ENCODE measurements around the gene C1QTNF5. TPM values are rescaled to one million over a fixed set of nuclear protein-coding genes. Genes with fewer than 3 reads are reported as not detected.

Gene C1QTNF5
- total and polyA plus RNA-seq, 2 of the 8 experiments (the other 6 are each of a cell fraction or from before 2014, with no cell fraction given), result 2.2 to 2.7 TPM

DNA sequence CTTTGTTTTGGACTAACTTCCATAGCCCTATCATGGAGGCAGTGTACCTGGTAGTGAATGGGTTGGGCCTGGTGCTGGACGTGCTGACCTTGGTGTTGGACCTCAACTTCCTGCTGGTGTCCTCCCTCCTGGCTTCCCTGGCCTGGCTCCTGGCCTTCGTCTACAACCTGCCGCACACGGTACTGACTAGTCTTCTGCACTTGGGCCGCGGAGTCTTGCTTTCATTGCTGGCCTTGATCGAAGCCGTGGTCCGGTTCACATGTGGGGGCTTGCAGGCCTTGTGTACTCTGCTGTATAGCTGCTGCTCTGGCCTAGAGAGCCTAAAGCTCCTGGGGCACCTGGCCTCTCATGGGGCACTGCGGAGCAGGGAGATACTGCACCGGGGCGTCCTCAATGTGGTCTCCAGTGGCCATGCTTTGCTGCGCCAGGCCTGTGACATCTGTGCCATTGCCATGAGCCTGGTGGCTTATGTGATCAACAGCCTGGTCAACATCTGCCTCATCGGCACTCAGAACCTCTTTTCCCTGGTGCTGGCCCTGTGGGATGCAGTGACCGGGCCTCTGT, 5.5 kb downstream of the C1QTNF5 start (continued):
- TF ChIP-seq EZH2 (IDR thresholded peaks at IDR 0.05; ENCODE audit: low read depth, low read length, severe bottlenecking) (no peak), CTBP2 (IDR thresholded peaks at IDR 0.05; ENCODE audit: borderline replicate concordance, insufficient read depth, insufficient read length, low read length) (no peak), RXRA (IDR thresholded peaks at IDR 0.05; ENCODE audit: insufficient read depth, low read depth, low read length) (no peak), JUND (IDR thresholded peaks at IDR 0.05; ENCODE audit: low read length) (no peak), SP4 (IDR thresholded peaks at IDR 0.05; ENCODE audit: low read length) (no peak), ZNF274 (IDR thresholded peaks at IDR 0.05; ENCODE audit: borderline replicate concordance, extremely low read depth, low read length) (no peak), YY1 (IDR thresholded peaks at IDR 0.05; ENCODE audit: low read depth, low read length) (no peak)
- TF ChIP-seq, protein P1, sequence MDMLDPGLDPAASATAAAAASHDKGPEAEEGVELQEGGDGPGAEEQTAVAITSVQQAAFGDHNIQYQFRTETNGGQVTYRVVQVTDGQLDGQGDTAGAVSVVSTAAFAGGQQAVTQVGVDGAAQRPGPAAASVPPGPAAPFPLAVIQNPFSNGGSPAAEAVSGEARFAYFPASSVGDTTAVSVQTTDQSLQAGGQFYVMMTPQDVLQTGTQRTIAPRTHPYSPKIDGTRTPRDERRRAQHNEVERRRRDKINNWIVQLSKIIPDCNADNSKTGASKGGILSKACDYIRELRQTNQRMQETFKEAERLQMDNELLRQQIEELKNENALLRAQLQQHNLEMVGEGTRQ (IDR thresholded peaks at IDR 0.05; ENCODE audit: low read length), result no peak
- TF ChIP-seq, protein P2, sequence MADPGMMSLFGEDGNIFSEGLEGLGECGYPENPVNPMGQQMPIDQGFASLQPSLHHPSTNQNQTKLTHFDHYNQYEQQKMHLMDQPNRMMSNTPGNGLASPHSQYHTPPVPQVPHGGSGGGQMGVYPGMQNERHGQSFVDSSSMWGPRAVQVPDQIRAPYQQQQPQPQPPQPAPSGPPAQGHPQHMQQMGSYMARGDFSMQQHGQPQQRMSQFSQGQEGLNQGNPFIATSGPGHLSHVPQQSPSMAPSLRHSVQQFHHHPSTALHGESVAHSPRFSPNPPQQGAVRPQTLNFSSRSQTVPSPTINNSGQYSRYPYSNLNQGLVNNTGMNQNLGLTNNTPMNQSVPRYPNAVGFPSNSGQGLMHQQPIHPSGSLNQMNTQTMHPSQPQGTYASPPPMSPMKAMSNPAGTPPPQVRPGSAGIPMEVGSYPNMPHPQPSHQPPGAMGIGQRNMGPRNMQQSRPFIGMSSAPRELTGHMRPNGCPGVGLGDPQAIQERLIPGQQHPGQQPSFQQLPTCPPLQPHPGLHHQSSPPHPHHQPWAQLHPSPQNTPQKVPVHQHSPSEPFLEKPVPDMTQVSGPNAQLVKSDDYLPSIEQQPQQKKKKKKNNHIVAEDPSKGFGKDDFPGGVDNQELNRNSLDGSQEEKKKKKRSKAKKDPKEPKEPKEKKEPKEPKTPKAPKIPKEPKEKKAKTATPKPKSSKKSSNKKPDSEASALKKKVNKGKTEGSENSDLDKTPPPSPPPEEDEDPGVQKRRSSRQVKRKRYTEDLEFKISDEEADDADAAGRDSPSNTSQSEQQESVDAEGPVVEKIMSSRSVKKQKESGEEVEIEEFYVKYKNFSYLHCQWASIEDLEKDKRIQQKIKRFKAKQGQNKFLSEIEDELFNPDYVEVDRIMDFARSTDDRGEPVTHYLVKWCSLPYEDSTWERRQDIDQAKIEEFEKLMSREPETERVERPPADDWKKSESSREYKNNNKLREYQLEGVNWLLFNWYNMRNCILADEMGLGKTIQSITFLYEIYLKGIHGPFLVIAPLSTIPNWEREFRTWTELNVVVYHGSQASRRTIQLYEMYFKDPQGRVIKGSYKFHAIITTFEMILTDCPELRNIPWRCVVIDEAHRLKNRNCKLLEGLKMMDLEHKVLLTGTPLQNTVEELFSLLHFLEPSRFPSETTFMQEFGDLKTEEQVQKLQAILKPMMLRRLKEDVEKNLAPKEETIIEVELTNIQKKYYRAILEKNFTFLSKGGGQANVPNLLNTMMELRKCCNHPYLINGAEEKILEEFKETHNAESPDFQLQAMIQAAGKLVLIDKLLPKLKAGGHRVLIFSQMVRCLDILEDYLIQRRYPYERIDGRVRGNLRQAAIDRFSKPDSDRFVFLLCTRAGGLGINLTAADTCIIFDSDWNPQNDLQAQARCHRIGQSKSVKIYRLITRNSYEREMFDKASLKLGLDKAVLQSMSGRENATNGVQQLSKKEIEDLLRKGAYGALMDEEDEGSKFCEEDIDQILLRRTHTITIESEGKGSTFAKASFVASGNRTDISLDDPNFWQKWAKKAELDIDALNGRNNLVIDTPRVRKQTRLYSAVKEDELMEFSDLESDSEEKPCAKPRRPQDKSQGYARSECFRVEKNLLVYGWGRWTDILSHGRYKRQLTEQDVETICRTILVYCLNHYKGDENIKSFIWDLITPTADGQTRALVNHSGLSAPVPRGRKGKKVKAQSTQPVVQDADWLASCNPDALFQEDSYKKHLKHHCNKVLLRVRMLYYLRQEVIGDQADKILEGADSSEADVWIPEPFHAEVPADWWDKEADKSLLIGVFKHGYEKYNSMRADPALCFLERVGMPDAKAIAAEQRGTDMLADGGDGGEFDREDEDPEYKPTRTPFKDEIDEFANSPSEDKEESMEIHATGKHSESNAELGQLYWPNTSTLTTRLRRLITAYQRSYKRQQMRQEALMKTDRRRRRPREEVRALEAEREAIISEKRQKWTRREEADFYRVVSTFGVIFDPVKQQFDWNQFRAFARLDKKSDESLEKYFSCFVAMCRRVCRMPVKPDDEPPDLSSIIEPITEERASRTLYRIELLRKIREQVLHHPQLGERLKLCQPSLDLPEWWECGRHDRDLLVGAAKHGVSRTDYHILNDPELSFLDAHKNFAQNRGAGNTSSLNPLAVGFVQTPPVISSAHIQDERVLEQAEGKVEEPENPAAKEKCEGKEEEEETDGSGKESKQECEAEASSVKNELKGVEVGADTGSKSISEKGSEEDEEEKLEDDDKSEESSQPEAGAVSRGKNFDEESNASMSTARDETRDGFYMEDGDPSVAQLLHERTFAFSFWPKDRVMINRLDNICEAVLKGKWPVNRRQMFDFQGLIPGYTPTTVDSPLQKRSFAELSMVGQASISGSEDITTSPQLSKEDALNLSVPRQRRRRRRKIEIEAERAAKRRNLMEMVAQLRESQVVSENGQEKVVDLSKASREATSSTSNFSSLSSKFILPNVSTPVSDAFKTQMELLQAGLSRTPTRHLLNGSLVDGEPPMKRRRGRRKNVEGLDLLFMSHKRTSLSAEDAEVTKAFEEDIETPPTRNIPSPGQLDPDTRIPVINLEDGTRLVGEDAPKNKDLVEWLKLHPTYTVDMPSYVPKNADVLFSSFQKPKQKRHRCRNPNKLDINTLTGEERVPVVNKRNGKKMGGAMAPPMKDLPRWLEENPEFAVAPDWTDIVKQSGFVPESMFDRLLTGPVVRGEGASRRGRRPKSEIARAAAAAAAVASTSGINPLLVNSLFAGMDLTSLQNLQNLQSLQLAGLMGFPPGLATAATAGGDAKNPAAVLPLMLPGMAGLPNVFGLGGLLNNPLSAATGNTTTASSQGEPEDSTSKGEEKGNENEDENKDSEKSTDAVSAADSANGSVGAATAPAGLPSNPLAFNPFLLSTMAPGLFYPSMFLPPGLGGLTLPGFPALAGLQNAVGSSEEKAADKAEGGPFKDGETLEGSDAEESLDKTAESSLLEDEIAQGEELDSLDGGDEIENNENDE (IDR thresholded peaks at IDR 0.05; ENCODE audit: insufficient replicate concordance, low read length), result no peak

Measured in H1 (cell line).